ENCODE results near the gene SNAI1.
A peak's percentile ranks its signal among the peaks of the same experiment; 100 is the strongest.

SNAI1 gene

GRCh38 chr20:50027611-50028105, 44.9 kb downstream of the SNAI1 start:
- peak; percentile 91 for DNase-seq (ENCODE audit: low read depth)
- H3K4me3 ChIP-seq (ENCODE audit: control insufficient read depth, low read depth, low read length), result no peak overlapping the region
- no peak for TF ChIP-seq CTCF (conservative IDR thresholded peaks at IDR 0.05; ENCODE audit: control insufficient read depth, insufficient read depth, low read depth, low read length)

GRCh38 chr20:50029083-50029696, 46.4 kb downstream of the SNAI1 start:
- no peak for TF ChIP-seq CTCF (conservative IDR thresholded peaks at IDR 0.05; ENCODE audit: control insufficient read depth, insufficient read depth, low read depth, low read length)
- no peak for DNase-seq (ENCODE audit: low read depth)
- no peak overlapping the region for H3K4me3 ChIP-seq (ENCODE audit: control insufficient read depth, low read depth, low read length)

GRCh38 chr20:50029697-50030461, 47.1 kb downstream of the SNAI1 start:
- no peak for TF ChIP-seq CTCF (conservative IDR thresholded peaks at IDR 0.05; ENCODE audit: control insufficient read depth, insufficient read depth, low read depth, low read length)
- H3K4me3 ChIP-seq (ENCODE audit: control insufficient read depth, low read depth, low read length), result no peak overlapping the region
- DNase-seq (ENCODE audit: low read depth), result peak; percentile 99

GRCh38 chr20:50032955-50033666, 50.3 kb downstream of the SNAI1 start:
- no peak for DNase-seq (ENCODE audit: low read depth)
- H3K4me3 ChIP-seq (ENCODE audit: control insufficient read depth, low read depth, low read length), result no peak overlapping the region
- TF ChIP-seq CTCF (conservative IDR thresholded peaks at IDR 0.05; ENCODE audit: control insufficient read depth, insufficient read depth, low read depth, low read length), result no peak

- DNase-seq (ENCODE audit: low read depth), result peak; percentile 36
- no peak for TF ChIP-seq CTCF (conservative IDR thresholded peaks at IDR 0.05; ENCODE audit: control insufficient read depth, insufficient read depth, low read depth, low read length)
- H3K4me3 ChIP-seq (ENCODE audit: control insufficient read depth, low read depth, low read length), result no peak overlapping the region
Observed at GRCh38 chr20:50034567-50035180, 51.9 kb downstream of the SNAI1 start.

- no peak overlapping the region for H3K4me3 ChIP-seq (ENCODE audit: control insufficient read depth, low read depth, low read length)
- no peak for DNase-seq (ENCODE audit: low read depth)
- TF ChIP-seq CTCF (conservative IDR thresholded peaks at IDR 0.05; ENCODE audit: control insufficient read depth, insufficient read depth, low read depth, low read length), result no peak
Observed at GRCh38 chr20:50036703-50037102, 53.9 kb downstream of the SNAI1 start.
